Measurements from ENCODE around the gene JCHAIN.
"Not testable (repeated sequence)": the region's sequence is repeated elsewhere in the genome, so short reads cannot be mapped to it uniquely, and the experiment has no call there.

Gene JCHAIN

DNA sequence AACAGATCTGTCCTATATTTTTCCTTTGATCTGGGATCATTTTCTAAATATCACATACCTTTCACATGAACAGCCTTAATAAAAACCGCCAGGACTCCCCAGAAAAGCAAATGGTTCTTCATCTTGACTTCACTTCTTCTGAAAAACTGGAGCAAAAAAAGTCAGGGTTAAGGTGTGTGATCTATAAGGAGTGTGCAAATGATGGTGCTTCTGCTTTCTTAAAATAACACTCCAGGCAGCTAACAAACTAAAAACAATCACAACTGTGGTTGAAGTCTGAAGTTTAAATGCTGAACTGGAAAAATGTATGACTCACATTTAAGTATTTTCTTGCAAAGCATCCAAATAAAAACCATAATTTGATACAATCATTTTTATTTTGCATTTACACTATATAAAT lies at the start of gene JCHAIN:
Gene JCHAIN (minus strand): TSS at position 140 of the 400 bp plus-strand sequence. CDS start 18 bp downstream, at position 122.
- no peak for DNase-seq

DNA sequence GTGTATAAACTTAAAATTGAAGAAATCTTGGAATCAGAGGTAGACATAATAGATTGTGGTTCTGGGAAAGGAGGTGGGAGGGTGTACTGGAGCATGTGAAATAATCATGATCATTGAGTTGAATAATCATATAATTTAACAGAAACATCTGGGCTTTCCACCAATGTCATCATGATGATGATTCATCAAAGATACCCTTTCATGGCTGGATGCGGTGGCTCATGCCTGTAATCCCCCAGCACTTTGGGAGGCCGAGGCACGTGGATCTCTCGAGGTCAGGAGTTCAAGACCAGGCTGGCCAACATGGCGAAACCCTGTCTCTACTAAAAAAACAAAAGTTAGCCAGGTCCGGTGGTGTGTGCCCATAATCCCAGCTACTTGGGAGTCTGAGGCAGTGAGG lies 48.8 kb upstream of the JCHAIN start:
- DNase-seq, result no peak

DNA sequence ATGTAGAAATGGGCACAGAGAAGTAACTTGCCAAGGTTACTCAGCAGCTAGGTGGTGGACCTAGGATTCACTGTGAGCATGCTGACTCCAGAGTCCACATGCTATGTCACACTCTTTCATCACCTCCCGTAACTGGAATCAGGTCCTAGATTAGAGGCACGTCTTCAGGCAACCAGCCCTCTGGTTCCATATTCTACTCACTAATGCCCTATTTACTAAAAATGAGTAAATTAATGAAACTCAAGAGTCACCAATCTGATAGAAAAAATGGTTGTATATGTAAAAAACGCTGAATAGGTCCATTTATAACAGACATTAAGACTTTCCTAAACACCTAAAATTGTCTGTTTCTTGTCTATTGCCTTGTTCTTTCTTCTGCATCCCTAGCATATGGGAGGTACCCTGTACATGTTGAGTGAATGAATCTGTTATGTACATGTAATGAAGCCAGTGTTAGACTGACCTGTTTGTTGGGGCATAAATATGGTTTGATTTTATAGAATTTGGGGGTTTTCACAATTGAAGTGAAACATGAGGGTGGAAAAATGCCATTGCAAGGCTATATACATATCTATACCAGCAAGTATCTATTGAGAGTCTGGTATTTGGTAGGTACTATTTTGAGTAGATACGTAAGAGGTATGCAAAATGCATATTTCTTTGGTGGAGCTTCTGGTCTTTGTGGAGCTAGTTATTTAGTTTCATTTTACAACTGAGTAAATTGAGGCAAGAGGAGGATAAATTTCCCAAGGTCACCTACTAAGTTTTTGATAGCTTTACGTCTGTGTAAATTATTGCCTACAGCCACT lies 48.0 kb upstream of the JCHAIN start:
- DNase-seq, result no peak

DNA sequence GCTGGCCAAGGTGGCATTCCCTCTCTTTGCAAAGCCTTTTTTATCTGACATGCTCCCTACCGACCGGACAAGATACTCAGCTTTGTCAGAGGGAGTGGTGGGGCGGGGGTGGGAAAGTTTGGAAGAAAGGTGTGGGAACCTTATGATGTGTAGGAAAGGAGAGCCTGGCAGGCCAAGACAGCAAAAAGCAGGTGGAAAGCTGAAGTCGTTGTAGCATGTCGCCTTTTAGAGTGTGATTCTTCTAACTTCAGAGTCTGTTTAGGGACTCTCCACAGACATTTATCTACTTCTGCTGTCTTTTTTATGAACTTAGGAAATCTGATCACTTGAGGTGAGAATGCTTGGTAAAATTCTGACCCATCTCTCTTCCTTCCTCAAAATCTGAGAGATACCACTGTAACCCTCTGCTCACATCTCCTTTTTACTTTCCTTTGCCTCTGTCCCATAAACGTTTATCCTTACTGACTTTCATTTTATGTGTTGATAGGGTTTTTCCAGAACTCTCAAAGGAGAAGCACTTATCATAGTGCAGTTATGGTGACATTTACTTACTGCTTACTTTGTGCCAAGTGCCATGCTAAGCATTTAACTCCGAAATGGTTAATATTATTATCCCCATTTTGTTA lies 47.3 kb upstream of the JCHAIN start:
- no peak for DNase-seq

DNA sequence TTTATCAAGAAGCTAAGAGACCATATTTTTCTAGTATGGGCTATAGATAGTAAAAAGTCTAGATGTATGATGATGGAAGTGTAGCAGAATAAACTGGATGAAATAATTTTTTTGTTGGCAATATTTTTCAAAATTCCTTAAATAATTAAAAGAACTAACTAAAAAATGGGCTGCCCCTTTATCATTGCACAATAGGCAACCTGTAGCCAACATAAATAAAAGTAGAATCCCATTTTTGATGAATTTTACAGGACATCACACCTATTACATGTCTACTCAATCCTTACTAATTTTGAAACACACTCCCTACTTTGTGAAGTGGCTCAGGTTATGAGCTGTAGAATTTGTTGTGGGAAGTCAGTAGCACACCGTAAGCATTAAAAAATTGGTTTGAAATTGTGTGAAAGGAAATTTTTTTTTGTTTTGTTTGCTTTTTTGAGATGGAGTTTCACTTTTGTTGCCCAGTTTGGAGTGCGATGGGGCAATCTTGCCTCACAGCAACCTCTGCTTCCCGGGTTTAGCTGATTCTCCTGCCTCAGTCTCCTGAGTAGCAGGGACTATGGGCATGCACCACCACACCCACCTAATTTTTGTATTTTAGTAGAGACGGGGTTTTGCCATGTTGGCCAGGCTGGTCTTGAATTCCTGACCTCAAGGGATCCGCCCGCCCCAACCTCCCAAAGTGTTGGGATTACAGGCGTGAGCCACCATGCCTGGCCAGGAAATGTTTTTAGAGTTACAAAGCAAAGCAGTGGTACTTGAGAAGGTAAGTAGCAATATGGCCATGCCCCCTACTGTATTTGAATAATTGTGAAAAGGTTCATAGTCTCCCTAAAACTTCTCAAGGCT lies 46.5 kb upstream of the JCHAIN start:
- DNase-seq, result no peak

DNA sequence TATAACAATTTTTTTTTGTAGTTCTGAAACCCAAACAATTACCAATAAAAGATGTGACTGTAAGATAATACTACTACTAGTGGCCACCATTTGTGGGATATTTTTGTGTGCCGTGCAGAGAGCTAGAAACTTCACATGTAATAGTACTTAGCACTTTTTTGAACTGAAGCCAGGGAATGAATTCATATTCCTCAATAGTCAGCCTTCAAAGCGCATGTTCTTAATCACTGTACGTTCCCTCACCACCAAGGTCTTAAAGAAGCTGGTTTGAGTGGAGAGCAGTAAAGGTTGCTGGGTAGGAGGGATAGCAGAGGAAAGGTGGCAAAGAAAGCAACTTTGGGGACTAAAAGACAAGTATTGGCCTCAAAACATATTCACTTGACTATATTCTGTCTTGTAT lies 45.8 kb upstream of the JCHAIN start:
- no peak for DNase-seq

DNA sequence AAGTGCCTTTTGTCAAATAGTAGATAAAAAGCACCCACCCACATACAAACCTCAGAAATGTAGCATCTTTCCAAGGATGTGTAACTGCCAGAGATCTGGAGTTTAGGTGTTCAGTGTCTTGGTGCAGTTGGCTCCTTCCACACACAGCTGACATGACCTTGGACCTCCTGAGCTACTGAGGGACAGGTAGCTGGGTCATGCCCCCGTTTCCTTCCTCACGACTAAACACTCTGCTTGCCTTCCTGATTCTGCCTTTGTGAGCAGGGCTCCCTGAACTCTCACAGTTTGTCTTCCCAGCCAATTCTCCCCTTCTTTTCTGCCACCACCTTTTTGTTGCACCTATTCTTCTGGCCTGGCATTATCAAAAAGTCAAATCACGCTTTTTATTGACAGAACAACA lies 45.3 kb upstream of the JCHAIN start:
- DNase-seq, result no peak

DNA sequence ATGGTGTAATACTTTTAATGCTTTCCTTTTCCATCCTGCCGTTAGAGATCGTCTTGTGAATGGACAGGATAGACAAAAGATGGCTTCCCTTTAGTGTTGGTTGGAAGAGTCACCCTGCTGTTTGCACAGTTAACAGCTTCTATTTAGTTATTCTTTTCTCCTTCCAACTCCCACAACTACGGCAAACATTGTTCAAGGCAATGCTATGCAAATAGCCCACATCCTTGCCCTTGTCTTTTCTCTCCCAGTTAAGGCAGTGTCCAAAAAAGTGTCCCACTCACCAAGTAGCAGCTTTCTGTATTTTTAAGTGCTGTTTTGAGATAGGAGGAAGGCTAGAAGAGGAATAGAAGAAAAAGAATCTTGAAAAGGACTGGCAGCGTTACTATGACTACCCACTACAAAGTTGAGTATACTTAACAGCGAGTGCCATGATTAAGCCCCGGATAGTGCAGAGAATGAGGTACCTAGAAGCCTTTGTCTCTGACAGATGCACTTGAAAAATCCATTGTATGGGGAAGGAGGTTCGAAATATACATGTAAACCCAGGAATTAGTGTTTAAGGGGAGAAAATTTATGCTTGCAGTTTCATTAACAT lies 43.4 kb upstream of the JCHAIN start:
- no peak for DNase-seq

DNA sequence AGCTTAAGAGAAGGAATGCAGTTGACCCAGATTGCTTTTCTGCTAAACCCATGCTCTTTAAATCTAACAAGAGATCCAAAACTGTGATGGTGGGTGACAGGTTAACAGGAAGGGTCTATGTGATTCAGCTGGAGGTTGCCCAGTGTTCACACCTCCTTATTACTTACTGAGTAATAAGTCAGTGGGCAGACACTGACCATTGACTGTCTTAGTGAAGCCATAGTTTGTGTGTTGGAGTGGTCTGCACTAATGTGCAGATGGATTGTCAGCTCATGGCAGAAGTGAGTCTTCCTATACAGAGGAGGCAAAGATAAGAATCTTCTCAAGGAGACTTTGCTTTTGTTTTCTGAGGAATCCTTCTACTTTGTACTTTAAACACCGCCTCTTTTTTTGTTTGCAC lies 40.2 kb upstream of the JCHAIN start:
- DNase-seq, result no peak

DNA sequence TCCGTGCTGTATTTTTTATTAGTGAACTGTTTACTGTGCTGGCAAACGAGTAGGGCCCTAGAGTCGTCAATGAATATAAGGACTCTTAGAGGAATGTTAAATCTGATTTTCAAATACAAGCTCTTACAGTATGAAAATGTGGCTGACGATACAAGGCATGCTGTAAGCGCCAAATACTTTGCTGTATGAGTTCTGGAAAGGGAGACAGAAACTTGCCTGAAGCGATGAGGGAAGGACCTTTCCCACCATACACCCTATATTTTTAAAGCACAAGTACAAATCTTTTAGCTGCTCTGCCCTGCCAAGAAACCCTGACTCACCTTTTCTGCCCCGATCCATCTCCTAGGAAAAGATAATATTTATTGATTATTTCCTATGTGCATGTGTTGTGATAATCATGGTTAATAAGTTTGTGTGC lies 39.7 kb upstream of the JCHAIN start:
- DNase-seq, result no peak

DNA sequence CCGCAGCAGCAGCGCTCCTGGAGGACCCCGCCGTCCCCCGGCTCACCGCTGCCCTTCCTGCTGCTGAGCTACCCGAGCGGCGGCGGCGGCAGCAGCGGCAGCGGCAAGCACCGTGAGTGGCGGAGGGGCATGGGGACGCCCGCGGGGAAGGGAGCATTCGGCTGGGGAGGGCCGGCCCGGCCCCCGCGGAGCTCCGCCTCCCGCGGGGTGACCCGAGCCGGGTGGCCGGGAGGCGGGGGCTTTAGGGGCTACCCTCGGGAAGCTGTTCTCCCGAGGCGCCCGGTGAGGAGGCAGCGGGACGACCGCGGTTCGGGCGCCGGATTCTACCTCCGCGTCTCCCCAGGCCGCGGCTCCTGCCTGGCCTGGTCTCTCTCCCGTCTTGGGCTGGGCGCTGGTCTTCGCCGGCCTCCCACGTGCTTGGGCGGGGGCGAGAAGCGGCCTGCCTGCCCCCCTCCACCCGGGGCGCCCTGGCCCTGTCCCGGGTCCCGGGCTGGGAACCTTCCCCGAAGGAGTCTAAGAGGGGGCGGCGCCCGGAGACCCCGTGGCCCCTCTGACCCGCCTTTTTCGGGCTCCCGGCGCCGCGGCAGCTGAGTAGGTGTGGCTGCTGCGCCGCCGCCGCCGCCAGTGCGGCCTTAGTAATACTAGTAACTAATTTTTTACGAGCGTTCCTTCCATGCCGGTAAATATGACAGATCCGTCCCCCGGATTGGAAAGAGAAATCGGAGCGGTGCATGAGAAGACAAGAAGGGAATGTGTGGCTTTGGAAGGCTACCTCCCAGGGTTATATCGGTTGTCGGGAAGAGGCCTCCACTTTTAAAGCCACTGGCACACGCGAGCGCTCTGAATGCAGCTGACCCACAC lies 39.1 kb upstream of the JCHAIN start:
- peak; percentile 44 for DNase-seq

DNA sequence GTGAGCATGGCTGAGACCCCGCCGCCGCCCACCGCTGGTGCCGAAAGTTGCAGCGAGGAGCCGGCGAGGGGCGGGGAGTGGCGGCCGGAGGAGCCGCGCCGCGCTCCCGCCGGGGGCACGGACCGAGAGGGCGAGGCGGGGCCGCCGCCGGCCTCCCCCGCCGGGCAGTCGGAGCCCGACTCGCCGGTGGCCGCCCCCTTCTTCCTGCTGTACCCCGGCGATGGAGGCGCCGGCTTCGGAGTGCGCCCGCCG lies 38.5 kb upstream of the JCHAIN start:
- DNase-seq, result no peak

DNA sequence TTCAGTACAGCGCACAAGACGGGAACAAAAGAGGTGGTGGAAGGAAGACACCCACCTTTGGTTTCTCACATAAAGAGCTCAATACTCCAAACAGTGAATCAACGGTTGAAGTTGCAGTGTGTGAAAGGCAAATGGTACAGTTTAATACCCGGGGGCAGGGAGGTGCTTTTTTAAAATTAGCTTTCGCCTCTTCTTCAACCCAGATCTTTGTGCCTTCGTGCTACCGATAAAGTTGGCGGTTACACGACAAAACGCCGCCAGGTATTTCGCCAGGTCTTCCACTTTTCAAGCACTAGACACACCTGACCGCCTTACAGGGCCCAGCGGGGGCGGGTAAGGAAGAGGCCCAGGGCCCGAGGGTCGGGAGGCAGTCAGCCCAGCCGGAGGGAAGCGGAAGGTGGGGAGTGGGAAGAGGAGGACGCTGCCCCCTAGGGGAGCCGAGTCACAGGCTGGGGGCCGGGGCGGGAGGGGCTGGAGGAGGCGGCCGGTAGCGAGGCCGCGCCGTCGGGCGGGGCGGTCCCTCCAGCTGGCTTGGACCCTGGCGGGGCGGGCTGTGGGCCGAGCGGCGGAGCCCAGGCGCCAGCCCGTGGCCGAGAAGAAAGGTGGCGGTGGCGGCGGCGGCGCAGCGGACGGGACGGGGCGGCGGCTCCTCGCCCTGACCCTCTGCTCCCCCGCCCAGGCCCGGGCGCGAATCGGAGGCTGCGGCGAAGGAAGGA lies 38.1 kb upstream of the JCHAIN start:
- peak; percentile 56 for DNase-seq

DNA sequence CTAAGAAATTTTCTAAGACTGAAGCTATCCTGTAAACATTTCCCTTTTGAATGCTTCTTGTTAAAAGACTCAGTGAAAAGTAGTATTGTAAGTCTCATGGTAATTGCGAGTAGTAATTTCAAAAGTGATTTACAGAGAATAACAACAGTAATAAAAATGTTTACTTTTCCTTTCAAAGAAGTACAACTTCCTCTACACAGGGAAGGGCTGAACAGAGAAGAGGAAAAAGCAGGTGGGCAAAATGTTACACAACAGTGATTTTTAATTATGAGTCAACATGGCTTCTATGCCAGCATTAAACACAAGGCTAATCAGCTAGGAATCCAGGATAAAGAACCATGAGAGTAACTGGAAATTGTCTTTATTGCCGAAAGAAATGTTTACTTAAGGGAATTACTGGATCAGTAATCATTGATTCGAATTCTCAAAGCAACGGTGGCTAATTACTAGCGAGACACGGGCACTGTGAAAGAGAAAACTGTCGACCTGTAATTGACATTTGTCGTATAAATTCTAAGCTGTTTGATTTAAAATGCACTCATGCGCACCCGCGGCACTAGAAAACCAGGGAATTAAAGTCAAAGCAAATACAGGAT lies 37.4 kb upstream of the JCHAIN start:
- DNase-seq, result peak; percentile 71

DNA sequence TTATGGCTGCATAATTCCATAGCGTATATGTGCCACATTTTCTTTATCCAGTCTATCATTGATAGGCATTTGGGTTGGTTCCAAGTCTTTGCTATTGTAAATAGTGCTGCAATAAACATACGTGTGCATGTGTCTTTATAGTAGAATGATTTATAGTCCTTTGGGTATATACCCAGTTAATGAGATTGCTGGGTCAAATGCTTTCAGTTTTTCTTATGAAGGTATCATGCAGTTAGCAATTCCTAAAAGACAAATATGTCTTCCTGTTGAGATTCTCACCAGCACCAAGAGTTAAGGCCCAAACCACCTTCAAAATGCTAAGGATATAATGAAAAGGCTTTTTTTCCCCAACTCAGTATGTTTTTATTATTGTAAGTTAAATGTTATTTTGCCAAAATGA lies 36.3 kb upstream of the JCHAIN start:
- DNase-seq, result not testable (repeated sequence)

DNA sequence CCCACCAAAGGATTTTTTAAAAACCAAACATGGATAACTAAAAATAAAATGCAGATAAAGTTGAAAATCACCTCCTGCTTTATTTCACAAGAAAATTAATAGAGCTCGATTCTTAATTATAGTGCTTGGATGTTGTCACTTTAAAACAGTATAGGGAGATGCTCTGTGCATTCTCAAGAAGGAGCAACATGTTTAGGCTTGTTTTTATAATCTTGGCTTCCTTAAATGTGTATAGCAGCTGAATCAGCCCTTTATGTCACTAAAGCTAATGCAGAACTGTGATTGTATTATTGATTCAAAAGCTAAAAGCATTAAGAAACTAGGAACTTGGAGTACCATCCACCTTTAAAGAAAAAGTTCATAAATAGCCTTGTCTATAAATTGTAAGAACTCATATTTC lies 35.0 kb upstream of the JCHAIN start:
- DNase-seq, result no peak

DNA sequence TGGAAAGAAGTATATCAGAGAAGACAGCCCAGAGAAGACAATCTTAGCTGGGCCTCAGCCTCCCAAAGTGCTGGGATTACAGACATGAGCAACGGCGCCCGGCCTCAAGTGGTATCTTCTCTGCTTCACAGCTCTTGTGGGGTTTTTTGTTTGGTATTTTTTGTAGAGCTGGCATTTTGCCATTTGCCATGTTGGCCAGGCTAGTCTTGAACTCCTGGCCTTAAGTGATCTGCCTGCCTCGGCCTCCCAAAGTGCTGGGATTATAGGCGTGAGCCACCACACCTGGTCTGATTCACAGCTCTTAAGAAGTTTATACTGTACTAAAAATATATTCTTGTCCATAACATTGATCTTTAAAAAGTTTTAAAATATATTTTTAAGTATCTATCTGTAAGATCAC lies 34.4 kb upstream of the JCHAIN start:
- DNase-seq, result no peak

DNA sequence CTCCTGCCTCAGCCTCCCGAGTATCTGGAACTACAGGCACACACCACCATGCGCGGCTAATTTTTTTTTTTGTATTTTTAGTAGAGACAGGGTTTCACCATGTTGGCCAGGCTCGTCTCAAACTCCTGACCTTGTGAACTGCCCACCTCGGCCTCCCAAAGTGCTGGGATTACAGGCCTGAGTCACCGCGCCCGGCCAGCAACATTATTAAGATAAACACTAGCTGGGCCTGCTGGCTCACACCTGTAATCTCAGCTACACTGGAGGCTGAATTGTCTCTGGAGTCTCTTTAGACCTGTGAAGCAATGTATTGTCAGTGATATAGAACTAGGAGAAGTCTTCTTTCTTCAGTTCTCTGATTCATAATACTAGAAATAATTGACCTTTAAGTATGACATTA lies 32.1 kb upstream of the JCHAIN start:
- DNase-seq, result not testable (repeated sequence)

DNA sequence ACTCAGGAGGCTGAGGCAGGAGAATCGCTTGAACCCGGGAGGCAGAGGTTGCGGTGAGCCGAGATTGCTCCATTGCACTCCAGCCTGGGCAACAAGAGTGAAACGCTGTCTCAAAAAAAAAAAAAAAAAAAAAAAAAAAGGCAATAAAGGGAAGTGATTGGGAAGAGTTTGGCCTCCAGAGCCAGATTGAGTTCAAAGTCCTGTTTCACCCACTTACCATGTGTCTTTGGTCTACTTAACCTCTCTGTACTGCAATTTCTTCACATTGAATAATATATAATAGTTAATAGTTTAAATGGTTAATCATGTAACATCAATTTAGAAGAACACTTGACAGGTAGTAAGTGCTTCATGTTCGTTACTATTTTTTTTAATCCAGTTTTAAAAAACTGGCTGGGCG lies 28.3 kb upstream of the JCHAIN start:
- not testable (repeated sequence) for DNase-seq

DNA sequence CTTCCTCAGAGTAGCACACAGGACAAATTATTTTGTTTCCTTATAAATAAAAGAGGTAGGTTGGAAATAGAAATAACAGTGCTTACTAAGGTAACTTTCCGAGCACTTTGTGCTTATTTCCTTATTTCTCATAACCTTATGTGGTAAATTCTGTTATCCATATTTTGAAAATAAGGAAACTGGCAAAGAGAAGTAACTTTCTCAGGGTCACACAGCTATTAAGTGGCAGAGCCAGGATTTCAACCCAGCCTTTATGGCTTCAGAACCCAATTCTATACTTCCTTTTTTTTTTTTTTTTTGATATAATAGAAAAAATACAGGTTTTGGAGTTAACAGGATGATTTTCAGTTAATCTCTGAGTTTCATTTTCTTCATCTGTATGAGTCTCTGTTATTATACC lies 25.4 kb upstream of the JCHAIN start:
- no peak for DNase-seq

DNA sequence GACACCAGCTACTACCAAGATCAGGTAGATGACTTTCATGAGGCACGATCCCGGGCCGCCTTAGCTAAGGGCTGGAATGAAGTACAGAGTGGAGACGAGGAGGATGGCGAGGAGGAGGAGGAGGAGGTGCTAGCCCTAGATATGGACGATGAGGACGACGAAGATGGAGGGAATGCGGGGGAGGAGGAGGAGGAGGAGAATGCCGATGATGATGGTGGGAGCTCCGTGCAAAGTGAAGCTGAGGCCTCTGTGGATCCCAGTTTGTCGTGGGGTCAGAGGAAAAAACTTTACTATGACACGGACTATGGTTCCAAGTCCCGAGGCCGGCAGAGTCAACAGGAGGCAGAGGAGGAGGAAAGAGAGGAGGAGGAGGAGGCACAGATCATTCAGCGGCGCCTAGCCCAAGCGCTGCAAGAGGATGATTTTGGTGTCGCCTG lies 22.5 kb upstream of the JCHAIN start:
- DNase-seq, result no peak
